GM10266 (cell line): ENCODE data around the gene DKC1.

ENCODE experiments used
- DNase-seq: peaks from one replicate; pipeline ENCODE4 v3.0.0; 2012; ENCODE audit errors: extremely low spot score
- CTCF ChIP-seq: IDR thresholded peaks from 2 replicates; pipeline ENCODE4 v1.5.1; 2012; ENCODE audit warnings: mild to moderate bottlenecking, low read depth; ENCODE audit not compliant: control insufficient read depth, insufficient read depth; ENCODE audit errors: missing control alignments

Gene DKC1

GRCh38 chrX:154737136-154737535 lies 25.5 kb upstream of the DKC1 start:
- TF ChIP-seq CTCF = no peak
- no peak for DNase-seq

GRCh38 chrX:154738011-154738738 lies 24.5 kb upstream of the DKC1 start:
- TF ChIP-seq CTCF = no peak
- no peak for DNase-seq

- no peak for TF ChIP-seq CTCF
- no peak for DNase-seq
Measured at GRCh38 chrX:154739952-154740465, 22.7 kb upstream of the DKC1 start.

- no peak for TF ChIP-seq CTCF
- no peak for DNase-seq
Measured at GRCh38 chrX:154742613-154743012, 20.1 kb upstream of the DKC1 start.

GRCh38 chrX:154748712-154749339 lies 13.8 kb upstream of the DKC1 start:
- peak; percentile 59 for TF ChIP-seq CTCF
- DNase-seq = peak; percentile 47

- no peak for TF ChIP-seq CTCF
- no peak for DNase-seq
Measured at GRCh38 chrX:154749856-154750255, 12.8 kb upstream of the DKC1 start.
